GM12865 (cell line): ENCODE measurements around the gene CTNND2.

ENCODE experiments used
- DNase-seq: peaks from one replicate; pipeline ENCODE4 v3.0.0; 2010; ENCODE audit warnings: low read depth
- H3K4me3 ChIP-seq: 2 replicates; pipeline ENCODE4 v1.5.1; 2011; ENCODE audit warnings: mild to moderate bottlenecking, low read depth, low read length, control low read depth
- CTCF ChIP-seq: IDR thresholded peaks from 2 replicates; pipeline ENCODE4 v1.5.1; 2011; ENCODE audit warnings: low read length, control low read depth, low read depth, inconsistent platforms; ENCODE audit not compliant: insufficient read depth; ENCODE audit errors: missing control alignments

CTNND2 gene

DNA sequence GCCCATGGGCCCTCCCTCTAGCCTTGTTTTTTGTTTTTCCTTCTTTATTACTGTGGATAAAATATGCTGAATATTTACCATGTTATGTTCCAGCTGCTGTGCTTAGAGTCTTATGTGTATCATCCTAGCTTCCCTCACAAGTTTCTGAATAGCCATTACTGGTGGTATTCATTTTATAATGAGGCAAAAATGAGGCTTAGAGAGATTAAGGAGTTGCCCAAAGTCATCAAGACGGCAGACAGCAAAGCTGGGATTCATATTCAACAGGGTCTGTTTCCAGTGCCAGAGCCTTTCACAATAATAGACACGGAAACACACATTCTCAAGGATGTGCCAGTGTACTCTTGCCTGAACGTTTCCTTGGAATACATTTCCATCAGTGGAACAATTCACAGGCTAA lies 258.1 kb downstream of the CTNND2 start:
- no peak overlapping the region for H3K4me3 ChIP-seq
- no peak for DNase-seq
- no peak for TF ChIP-seq CTCF

DNA sequence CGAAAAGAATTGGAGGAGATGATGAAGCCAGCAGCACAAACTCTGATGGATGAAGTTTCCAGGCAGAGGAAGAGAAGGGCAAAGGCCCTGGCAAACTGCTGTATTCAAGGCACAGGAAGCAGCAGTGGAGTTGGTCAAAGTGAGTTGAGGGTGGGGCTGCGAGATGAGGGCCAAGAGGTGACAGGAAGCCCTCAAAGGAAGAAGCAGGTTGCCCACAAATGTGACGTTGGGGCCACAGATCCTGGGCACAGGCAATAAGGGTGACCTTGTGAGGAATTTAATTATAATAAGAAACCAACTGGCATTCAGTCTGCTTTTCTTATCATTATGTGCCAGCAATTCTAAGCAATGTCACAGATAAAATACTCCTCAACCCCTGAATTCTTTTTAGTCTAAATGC lies 261.8 kb downstream of the CTNND2 start:
- H3K4me3 ChIP-seq = no peak overlapping the region
- DNase-seq = no peak
- no peak for TF ChIP-seq CTCF

DNA sequence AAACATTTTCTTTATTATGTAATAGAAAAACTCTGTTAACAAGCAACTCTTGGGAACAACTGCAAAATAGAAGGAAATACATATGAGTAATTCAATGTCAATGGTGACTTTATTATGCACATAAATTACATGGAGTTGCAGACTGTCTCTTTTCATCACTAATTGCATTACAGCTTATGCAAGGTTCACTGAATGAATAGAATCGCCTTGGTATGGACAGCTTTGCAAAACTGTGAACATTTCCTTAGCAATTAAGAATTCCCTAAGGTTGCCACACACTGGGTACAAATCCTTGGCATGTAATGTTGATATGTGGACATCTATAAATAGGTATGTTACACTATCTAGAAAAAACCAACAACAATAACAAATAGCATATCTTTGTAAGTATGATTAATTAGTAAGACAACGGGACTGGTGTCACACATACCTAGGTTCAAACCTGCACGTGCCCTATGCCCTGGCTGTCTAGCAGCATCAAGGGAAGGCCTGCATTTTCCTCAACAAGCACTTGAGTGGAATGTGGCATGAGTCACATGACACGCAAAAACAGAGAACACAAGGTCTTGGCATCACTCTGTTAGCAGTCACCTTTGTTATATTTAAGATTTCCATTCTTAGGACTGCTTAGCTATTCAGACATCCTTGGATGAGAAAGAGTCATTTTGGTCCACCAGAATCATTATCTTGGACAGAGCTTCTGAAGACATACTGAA lies 263.9 kb downstream of the CTNND2 start:
- no peak for TF ChIP-seq CTCF
- no peak for DNase-seq
- no peak overlapping the region for H3K4me3 ChIP-seq

DNA sequence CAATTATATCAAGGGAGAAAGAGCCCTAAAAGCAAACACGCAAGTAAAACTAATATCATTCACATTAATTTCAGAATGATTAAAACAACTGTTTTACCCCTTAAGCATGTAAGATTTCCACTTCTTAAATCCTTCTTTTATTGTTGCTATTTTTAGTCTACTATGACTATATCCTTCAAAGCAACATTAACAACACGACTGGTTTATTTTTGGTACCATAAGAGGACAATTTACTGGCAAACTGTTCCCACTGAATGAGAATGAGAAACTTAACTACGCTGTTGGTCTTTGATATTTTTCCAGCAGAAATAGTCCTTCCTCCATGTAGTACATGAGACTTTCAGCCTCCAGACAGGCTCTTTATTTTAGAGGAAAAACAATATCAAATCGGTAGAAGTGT lies 281.5 kb downstream of the CTNND2 start:
- TF ChIP-seq CTCF = no peak
- H3K4me3 ChIP-seq = no peak overlapping the region
- no peak for DNase-seq

DNA sequence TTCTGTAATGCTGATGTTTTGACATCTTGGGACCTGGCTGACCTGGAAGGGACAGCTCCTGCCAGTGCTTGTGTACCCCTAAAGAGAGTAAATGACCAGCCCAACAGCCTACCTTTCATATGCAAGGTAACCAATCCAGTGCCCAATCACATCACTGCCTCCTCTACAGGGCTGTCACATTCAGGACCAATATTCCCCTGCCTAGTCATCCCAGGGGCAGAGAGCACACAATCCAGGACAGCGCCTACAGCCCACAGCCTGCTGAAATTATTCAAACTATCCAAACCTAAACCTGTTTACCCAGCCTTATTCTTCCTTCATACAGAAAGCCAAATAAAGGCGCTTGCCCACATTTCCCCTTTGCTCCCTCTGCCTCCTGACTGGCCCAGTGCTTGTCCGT lies 284.1 kb downstream of the CTNND2 start:
- DNase-seq = no peak
- H3K4me3 ChIP-seq = no peak overlapping the region
- no peak for TF ChIP-seq CTCF

- DNase-seq = no peak
- TF ChIP-seq CTCF = no peak
Observed at GRCh38 chr5:11619339-11620024, 284.8 kb downstream of the CTNND2 start.

More at GRCh38 chr5:11619339-11620024, 284.8 kb downstream of the CTNND2 start:
- H3K4me3 ChIP-seq = no peak overlapping the region
